IMR-90 (cell line): ENCODE data around the gene CDK14. TPM values are rescaled to one million over a fixed set of nuclear protein-coding genes. Genes with fewer than 3 reads are reported as not detected.
A peak's percentile ranks its signal among the peaks of the same experiment; 100 is the strongest.

Experiments used
- ATAC-seq: fragments of 200-7000 bp; cut with Tn5 transposase; 2 replicates; pipeline ENCODE4 v1.9.1; 2020; ENCODE audit warnings: low read depth, mild to moderate bottlenecking, moderate library complexity
- BruUV-seq: library from RNA; stranded (reverse); fragments of 400-500 nt; replicated peaks from 2 replicates; lab custom pipeline; 2021; lab: Mats Ljungman, UMichigan
- CTCF ChIA-PET: fragments of 300-600 bp; formaldehyde crosslinking; extraction: SDS; loops from one replicate; lab custom pipeline; 2021; ENCODE audit warnings: antibody characterized with exemption; lab: Yijun Ruan, JAX
- POLR2A ChIA-PET: fragments of 300-600 bp; sonication (Branson Sonifier 250); formaldehyde crosslinking; loops from one replicate; lab custom pipeline; 2022; ENCODE audit warnings: antibody characterized with exemption; ENCODE audit not compliant: unreplicated experiment; lab: Charles Lee
- DNase-seq: peaks from one replicate; pipeline ENCODE4 v3.0.0; 2013
- H2AFZ ChIP-seq: replicated peaks from 2 replicates; pipeline ENCODE3; 2013; ENCODE audit warnings: low read length, mild to moderate bottlenecking; ENCODE audit not compliant: poor library complexity
- H2AK5ac ChIP-seq: 2 replicates; pipeline ENCODE4 v1.6.1; 2013; ENCODE audit warnings: low read depth, low read length, inconsistent platforms
- H2AK9ac ChIP-seq: replicated peaks from 2 replicates; pipeline ENCODE3; 2013; ENCODE audit warnings: mild to moderate bottlenecking, low read depth, low read length, moderate library complexity; ENCODE audit not compliant: poor library complexity
- H2BK120ac ChIP-seq: 2 replicates; pipeline ENCODE4 v1.6.1; 2013; ENCODE audit warnings: low read depth, low read length, inconsistent platforms
- H2BK15ac ChIP-seq: 3 replicates; pipeline ENCODE4 v1.6.1; 2013; ENCODE audit warnings: low read depth, low read length, inconsistent platforms
- H2BK20ac ChIP-seq: 2 replicates; pipeline ENCODE4 v1.6.1; 2013; ENCODE audit warnings: low read depth, mild to moderate bottlenecking, inconsistent platforms, low read length, moderate library complexity
- H2BK5ac ChIP-seq: 2 replicates; pipeline ENCODE4 v1.6.1; 2013; ENCODE audit warnings: mild to moderate bottlenecking, low read depth, low read length, inconsistent platforms; ENCODE audit not compliant: poor library complexity, severe bottlenecking
- H3K14ac ChIP-seq: replicated peaks from 2 replicates; pipeline ENCODE4 v1.6.1; 2013; ENCODE audit warnings: low read depth, low read length, inconsistent platforms
- H3K18ac ChIP-seq: 2 replicates; pipeline ENCODE4 v1.6.1; 2013; ENCODE audit warnings: low read depth, low read length, control low read depth
- H3K23ac ChIP-seq: 2 replicates; pipeline ENCODE4 v1.6.1; 2013; ENCODE audit warnings: low read depth, low read length, inconsistent platforms
- H3K27ac ChIP-seq: 2 replicates; pipeline ENCODE4 v1.5.1; 2013; ENCODE audit warnings: mild to moderate bottlenecking, control low read depth, low read length; ENCODE audit not compliant: insufficient read depth
- H3K27me3 ChIP-seq: 2 replicates; pipeline ENCODE4 v1.6.1; 2013; ENCODE audit warnings: low read length; ENCODE audit not compliant: control insufficient read depth, insufficient read depth
- H3K36me3 ChIP-seq: 2 replicates; pipeline ENCODE4 v1.6.1; 2013; ENCODE audit warnings: low read length, mixed read lengths; ENCODE audit not compliant: control insufficient read depth, insufficient read depth
- H3K4ac ChIP-seq: 2 replicates; pipeline ENCODE4 v1.6.1; 2013; ENCODE audit warnings: low read depth, low read length, inconsistent platforms
- H3K4me1 ChIP-seq: 2 replicates; pipeline ENCODE4 v1.6.1; 2013; ENCODE audit warnings: low read length, mixed read lengths; ENCODE audit not compliant: control insufficient read depth, insufficient read depth
- H3K4me2 ChIP-seq: 2 replicates; pipeline ENCODE4 v1.6.1; 2013; ENCODE audit warnings: low read depth, mild to moderate bottlenecking, control low read depth, low read length, moderate library complexity
- H3K4me3 ChIP-seq: 2 replicates; pipeline ENCODE4 v1.5.1; 2013; ENCODE audit warnings: low read depth, mild to moderate bottlenecking, control low read depth, low read length, moderate library complexity; ENCODE audit not compliant: insufficient read depth
- H3K56ac ChIP-seq: 2 replicates; pipeline ENCODE4 v1.6.1; 2013; ENCODE audit warnings: low read length, inconsistent platforms; ENCODE audit not compliant: insufficient read depth; ENCODE audit errors: extremely low read depth
- H3K79me1 ChIP-seq, 2 experiments: 2 replicates each; pipeline ENCODE4 v1.6.1; 2013; ENCODE audit warnings: low read length in 2 of 2, inconsistent platforms in 1 of 2, low read depth in 1 of 2
- H3K9ac ChIP-seq: 2 replicates; pipeline ENCODE4 v1.6.1; 2013; ENCODE audit warnings: low read depth, low read length, control low read depth
- H3K9me1 ChIP-seq: 2 replicates; pipeline ENCODE4 v1.6.1; 2013; ENCODE audit warnings: low read length, inconsistent platforms; ENCODE audit not compliant: insufficient read depth
- H3K9me3 ChIP-seq: 2 replicates; pipeline ENCODE4 v1.6.1; 2013; ENCODE audit warnings: low read length; ENCODE audit not compliant: control insufficient read depth, insufficient read depth
- H4K20me1 ChIP-seq: 2 replicates; pipeline ENCODE4 v1.6.1; 2013; ENCODE audit warnings: low read length, inconsistent platforms; ENCODE audit not compliant: insufficient read depth
- H4K5ac ChIP-seq: 2 replicates; pipeline ENCODE4 v1.6.1; 2013; ENCODE audit warnings: mild to moderate bottlenecking, low read depth, low read length, control low read depth
- H4K8ac ChIP-seq, 2 experiments: 2 replicates each; pipeline ENCODE4 v1.6.1; 2013; ENCODE audit warnings: low read depth in 2 of 2, low read length in 2 of 2, control low read depth in 1 of 2, inconsistent platforms in 1 of 2
- H4K91ac ChIP-seq: 2 replicates; pipeline ENCODE4 v1.6.1; 2013; ENCODE audit warnings: low read depth, low read length, inconsistent platforms; ENCODE audit not compliant: insufficient read depth
- CEBPB ChIP-seq: IDR thresholded peaks from 2 replicates; pipeline ENCODE4 v1.6.1; 2012; ENCODE audit warnings: low read depth, low read length, improper control_type of control experiment
- FOS ChIP-seq: fragments of 150-350 bp; IDR thresholded peaks from 2 replicates; pipeline ENCODE4 v1.6.1; 2016; ENCODE audit warnings: low read depth, low read length
- MAZ ChIP-seq: IDR thresholded peaks from 2 replicates; pipeline ENCODE4 v1.6.1; 2012; ENCODE audit warnings: low read depth, mild to moderate bottlenecking, low read length, improper control_type of control experiment, moderate library complexity, borderline replicate concordance
- NFE2L2 ChIP-seq: fragments of 150-350 bp; IDR thresholded peaks from 2 replicates; pipeline ENCODE4 v1.6.1; 2016; ENCODE audit warnings: low read depth, mild to moderate bottlenecking, low read length
- POLR2A ChIP-seq: IDR thresholded peaks from 2 replicates; pipeline ENCODE4 v1.6.1; 2012; ENCODE audit warnings: mild to moderate bottlenecking, low read depth, low read length
- RAD21 ChIP-seq: IDR thresholded peaks from 2 replicates; pipeline ENCODE4 v1.6.1; 2012; ENCODE audit warnings: low read length, improper control_type of control experiment
- RFX5 ChIP-seq: IDR thresholded peaks from 2 replicates; pipeline ENCODE4 v1.8.0; 2012; ENCODE audit warnings: low read depth, mild to moderate bottlenecking, low read length, moderate library complexity
- SMC3 ChIP-seq: fragments of 150-350 bp; IDR thresholded peaks from 2 replicates; pipeline ENCODE4 v1.6.1; 2016; ENCODE audit warnings: low read depth, mild to moderate bottlenecking, antibody characterized with exemption, low read length, moderate library complexity
- WGBS, 2 experiments: methylation state at CpG; one replicate each; pipeline versions ENCODE4 v1.1.5 to v1.1.7; 2013; ENCODE audit warnings: missing lambda C conversion rate in 2 of 2; ENCODE audit not compliant: insufficient read length in 1 of 2; ENCODE audit errors: extremely low coverage in 2 of 2; 5-methylcytosine and 5-hydroxymethylcytosine counted together
- dilution Hi-C: fragments of 300-500 bp; cut with HindIII; formaldehyde crosslinking; loops from one replicate; pipeline ENCODE4 v1.14.3; 2018; ENCODE audit warnings: low sequenced_read_pairs; ENCODE audit not compliant: unreplicated experiment
- in situ Hi-C: fragments of 300-500 bp; cut with MboI; formaldehyde crosslinking; loops from 3 replicates; pipeline ENCODE4 v1.14.3; 2019; ENCODE audit warnings: low sequenced_read_pairs, inconsistent platforms, mixed read lengths
- intact Hi-C: fragments of 100-400 bp; cut with micrococcal nuclease; formaldehyde crosslinking; loops from 2 replicates; pipeline ENCODE4 v1.10.0; 2022
- polyA plus RNA-seq, 3 experiments: library from polyadenylated mRNA; depleted of rRNA; stranded (reverse); fragments of >200 nt; gene quantifications; 2 replicates each; pipeline ENCODE4 v1.2.3, GENCODE V29; 2012; ENCODE audit warnings: low replicate concordance in 1 of 3
- total RNA-seq: library from RNA; depleted of rRNA; stranded (reverse); fragments of >200 nt; gene quantifications from 2 replicates; pipeline ENCODE4 v1.2.3, GENCODE V29; 2012
- TF ChIP-seq, protein P1 (sequence below): conservative IDR thresholded peaks from 2 replicates; pipeline ENCODE4 v1.5.1; 2012; ENCODE audit warnings: mild to moderate bottlenecking, low read depth, low read length, improper control_type of control experiment
- TF ChIP-seq, protein P2 (sequence below): fragments of 150-350 bp; IDR thresholded peaks from 2 replicates; pipeline ENCODE4 v1.6.1; 2016; ENCODE audit warnings: low read depth, mild to moderate bottlenecking, low read length, moderate library complexity, borderline replicate concordance

Gene CDK14
- total and polyA plus RNA-seq, 2 of the 4 experiments (the other 2 are of a cell fraction), result 10.1 to 29.6 TPM

DNA sequence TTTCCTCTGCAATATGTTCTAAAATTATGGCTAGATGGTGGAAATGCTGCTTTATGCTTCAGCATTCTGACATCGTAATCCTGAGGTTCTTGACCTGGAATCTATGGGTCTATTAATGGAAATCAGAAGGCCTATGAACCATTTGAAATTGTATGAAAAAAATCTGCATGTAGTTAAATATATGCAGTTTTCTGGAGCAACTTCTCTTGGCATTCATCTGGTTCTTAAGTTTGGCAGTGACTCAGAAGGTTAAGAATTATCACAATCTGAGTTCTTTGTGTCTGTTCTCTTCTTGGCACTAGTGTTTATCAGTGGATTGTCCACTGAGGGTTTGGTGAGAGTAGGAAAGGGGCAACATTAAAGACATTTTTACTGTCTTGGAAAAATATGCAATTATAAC, 597.0 kb downstream of the CDK14 start:
- no peaks in the 10 kb centered on the region for H3K9me3 ChIP-seq
- H3K4me2 ChIP-seq, result no peak overlapping the region; the same call in 1 of the 2 replicates
- intact Hi-C loops (no loop called here), in situ Hi-C loops (no loop called here), dilution Hi-C loops (no loop called here)
- no peak overlapping the region for H2BK120ac ChIP-seq
- H3K4me3 ChIP-seq, result no peak overlapping the region
- POLR2A ChIA-PET, result no interaction called here
- WGBS, 2 experiments, result no CpG with 5 or more reads among the region's 1 CpG
- H2BK5ac ChIP-seq, result peak overlapping the region; percentile 10
- H4K8ac ChIP-seq, result no peak overlapping the region
- TF ChIP-seq, protein P1, sequence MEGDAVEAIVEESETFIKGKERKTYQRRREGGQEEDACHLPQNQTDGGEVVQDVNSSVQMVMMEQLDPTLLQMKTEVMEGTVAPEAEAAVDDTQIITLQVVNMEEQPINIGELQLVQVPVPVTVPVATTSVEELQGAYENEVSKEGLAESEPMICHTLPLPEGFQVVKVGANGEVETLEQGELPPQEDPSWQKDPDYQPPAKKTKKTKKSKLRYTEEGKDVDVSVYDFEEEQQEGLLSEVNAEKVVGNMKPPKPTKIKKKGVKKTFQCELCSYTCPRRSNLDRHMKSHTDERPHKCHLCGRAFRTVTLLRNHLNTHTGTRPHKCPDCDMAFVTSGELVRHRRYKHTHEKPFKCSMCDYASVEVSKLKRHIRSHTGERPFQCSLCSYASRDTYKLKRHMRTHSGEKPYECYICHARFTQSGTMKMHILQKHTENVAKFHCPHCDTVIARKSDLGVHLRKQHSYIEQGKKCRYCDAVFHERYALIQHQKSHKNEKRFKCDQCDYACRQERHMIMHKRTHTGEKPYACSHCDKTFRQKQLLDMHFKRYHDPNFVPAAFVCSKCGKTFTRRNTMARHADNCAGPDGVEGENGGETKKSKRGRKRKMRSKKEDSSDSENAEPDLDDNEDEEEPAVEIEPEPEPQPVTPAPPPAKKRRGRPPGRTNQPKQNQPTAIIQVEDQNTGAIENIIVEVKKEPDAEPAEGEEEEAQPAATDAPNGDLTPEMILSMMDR, result no peak
- TF ChIP-seq RAD21, result no peak
- TF ChIP-seq, protein P2, sequence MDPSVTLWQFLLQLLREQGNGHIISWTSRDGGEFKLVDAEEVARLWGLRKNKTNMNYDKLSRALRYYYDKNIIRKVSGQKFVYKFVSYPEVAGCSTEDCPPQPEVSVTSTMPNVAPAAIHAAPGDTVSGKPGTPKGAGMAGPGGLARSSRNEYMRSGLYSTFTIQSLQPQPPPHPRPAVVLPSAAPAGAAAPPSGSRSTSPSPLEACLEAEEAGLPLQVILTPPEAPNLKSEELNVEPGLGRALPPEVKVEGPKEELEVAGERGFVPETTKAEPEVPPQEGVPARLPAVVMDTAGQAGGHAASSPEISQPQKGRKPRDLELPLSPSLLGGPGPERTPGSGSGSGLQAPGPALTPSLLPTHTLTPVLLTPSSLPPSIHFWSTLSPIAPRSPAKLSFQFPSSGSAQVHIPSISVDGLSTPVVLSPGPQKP, result no peak
- no peak for TF ChIP-seq POLR2A
- no peak for TF ChIP-seq RFX5
- no peak for TF ChIP-seq NFE2L2
- TF ChIP-seq FOS, result no peak
- TF ChIP-seq SMC3, result no peak
- no peak for TF ChIP-seq MAZ
- TF ChIP-seq CEBPB, result no peak
- no peaks in the 10 kb centered on the region for H3K36me3 ChIP-seq
- H2AFZ ChIP-seq, result no peak overlapping the region
- peaks cover 0 to 4% of the 10 kb centered on the region in 2 experiments; a peak in 1 of 4 replicates for H3K79me1 ChIP-seq
- peaks cover 4% of the 10 kb centered on the region; the same call in 1 of the 2 replicates for H3K4me1 ChIP-seq
- no peak overlapping the region for H3K14ac ChIP-seq
- peaks cover 2% of the 10 kb centered on the region; the same call in 1 of the 2 replicates for H3K9me1 ChIP-seq
- no peaks in the 10 kb centered on the region for H4K20me1 ChIP-seq
- peak; percentile 54 for DNase-seq
- no peak overlapping the region for H2AK9ac ChIP-seq
- peak; percentile 63 for ATAC-seq
- no peak overlapping the region; the same call in 1 of the 2 replicates for H2AK5ac ChIP-seq
- no peak overlapping the region; the same call in 1 of the 2 replicates for H3K18ac ChIP-seq
- no peak overlapping the region for H4K5ac ChIP-seq
- no peaks in the 10 kb centered on the region for H3K27me3 ChIP-seq
- no peak overlapping the region for H3K56ac ChIP-seq
- no peak overlapping the region for H3K9ac ChIP-seq
- CTCF ChIA-PET, result interaction anchor here (0.6 kb wide), 1 partner anchor 69 kb away, joined by 3 read pairs; no protein-coding TSS in a partner anchor
- no peak overlapping the region for H2BK15ac ChIP-seq
- H3K4ac ChIP-seq, result no peak overlapping the region
- no peak overlapping the region for H2BK20ac ChIP-seq
- H3K27ac ChIP-seq, result no peak overlapping the region
- no peak overlapping the region for H3K23ac ChIP-seq
- H4K91ac ChIP-seq, result no peak overlapping the region
- BruUV-seq, result no TSS peak
